SH-SY5Y (cell line): ENCODE results near the gene C1QTNF2.

ENCODE experiments used
- GATA2 ChIP-seq: IDR thresholded peaks from 2 replicates; pipeline ENCODE4 v1.6.1; 2011; ENCODE audit warnings: mild to moderate bottlenecking, low read depth, low read length
- GATA3 ChIP-seq: IDR thresholded peaks from 2 replicates; pipeline ENCODE4 v1.6.1; 2011; ENCODE audit warnings: low read depth, mild to moderate bottlenecking, low read length, moderate library complexity

DNA sequence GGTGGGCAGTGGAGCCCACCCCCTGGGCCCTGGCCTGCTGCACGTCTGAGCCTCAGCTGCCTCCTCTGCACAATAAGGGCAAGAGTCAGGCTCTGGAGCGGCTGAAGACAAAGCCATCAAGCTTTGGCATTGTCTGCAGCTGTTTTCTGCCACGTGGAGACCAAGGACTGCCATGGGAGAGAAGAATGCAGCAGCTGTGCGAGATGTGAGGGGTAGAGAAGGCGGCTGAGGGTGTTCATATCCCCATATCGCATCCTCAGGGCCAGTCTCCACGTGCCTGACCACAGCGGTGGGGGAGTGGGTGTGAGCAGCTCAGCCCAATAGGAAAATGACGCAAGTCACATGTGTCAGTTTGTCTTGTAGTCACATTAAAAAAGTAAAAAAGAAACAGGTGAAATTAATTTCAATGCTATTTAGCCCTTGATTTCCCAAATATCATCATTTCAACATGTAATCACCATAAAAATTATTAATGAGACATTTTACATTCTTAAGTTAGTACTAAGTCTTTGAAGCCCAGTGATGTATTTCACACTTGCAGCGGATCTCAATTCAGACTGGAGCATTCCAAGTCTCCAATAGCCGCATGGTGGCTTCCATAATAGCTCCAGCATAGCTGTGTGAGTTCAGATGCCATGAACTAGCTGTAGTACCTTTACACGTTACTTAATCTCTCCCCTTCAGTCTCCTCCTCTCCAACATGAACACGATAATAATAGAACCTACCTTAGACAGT, 6.6 kb downstream of the C1QTNF2 start:
- no peak for TF ChIP-seq GATA3
- TF ChIP-seq GATA2 = no peak
